GM12878 (cell line): Measurements from ENCODE around the gene CBLB. TPM values are rescaled to one million over a fixed set of nuclear protein-coding genes. Genes with fewer than 3 reads are reported as not detected.

ENCODE experiments used
- BCLAF1 ChIP-seq: fragments of 450-650 bp; IDR thresholded peaks from 2 replicates; pipeline ENCODE4 v1.6.1; 2017; ENCODE audit warnings: antibody characterized with exemption, mild to moderate bottlenecking, moderate library complexity
- CREM ChIP-seq: IDR thresholded peaks from 2 replicates; pipeline ENCODE4 v1.6.1; 2014; ENCODE audit warnings: antibody characterized with exemption, low read depth
- EP300 ChIP-seq, 2 experiments: fragments of 150-350 bp in 1 of 2; IDR thresholded peaks; 2 replicates each; pipeline ENCODE4 v1.6.1; 2011 to 2012; ENCODE audit warnings: low read depth in 2 of 2, low read length in 2 of 2, borderline replicate concordance in 1 of 2, improper control_type of control experiment in 1 of 2, inconsistent platforms in 1 of 2; ENCODE audit not compliant: control insufficient read depth in 1 of 2
- FOXM1 ChIP-seq: IDR thresholded peaks from 2 replicates; pipeline ENCODE4 v1.6.1; 2012; ENCODE audit warnings: low read depth, mild to moderate bottlenecking, inconsistent platforms, low read length, moderate library complexity
- HDGF ChIP-seq: fragments of 450-650 bp; IDR thresholded peaks from 2 replicates; pipeline ENCODE4 v1.6.1; 2016; ENCODE audit warnings: antibody characterized with exemption
- IKZF2 ChIP-seq, 2 experiments: fragments of 450-650 bp; IDR thresholded peaks; 2 replicates each; pipeline ENCODE4 v1.6.1; 2017; ENCODE audit warnings: mild to moderate bottlenecking in 2 of 2, moderate library complexity in 2 of 2
- KLF5 ChIP-seq: fragments of 450-650 bp; IDR thresholded peaks from 2 replicates; pipeline ENCODE4 v1.6.1; 2014; ENCODE audit warnings: mild to moderate bottlenecking; ENCODE audit not compliant: partially characterized antibody
- MEF2B ChIP-seq: fragments of 450-650 bp; IDR thresholded peaks from 2 replicates; pipeline ENCODE4 v1.6.1; 2018; ENCODE audit warnings: mild to moderate bottlenecking, moderate library complexity; ENCODE audit not compliant: partially characterized antibody, poor library complexity, severe bottlenecking
- RBBP5 ChIP-seq: fragments of 200-600 bp; sonication (generic); conservative IDR thresholded peaks from 2 replicates; pipeline ENCODE4 v1.6.1; 2016
- RCOR1 ChIP-seq: conservative IDR thresholded peaks from 2 replicates; pipeline ENCODE4 v1.6.1; 2012; ENCODE audit warnings: low read depth, low read length, improper control_type of control experiment
- RELA ChIP-seq: fragments of 450-650 bp; IDR thresholded peaks from 2 replicates; pipeline ENCODE4 v1.8.0; 2014; ENCODE audit warnings: borderline replicate concordance; ENCODE audit not compliant: partially characterized antibody
- SMAD1 ChIP-seq: fragments of 450-650 bp; IDR thresholded peaks from 2 replicates; pipeline ENCODE4 v1.6.1; 2018; ENCODE audit warnings: mild to moderate bottlenecking, low read depth; ENCODE audit not compliant: partially characterized antibody
- TARDBP ChIP-seq: IDR thresholded peaks from 2 replicates; pipeline ENCODE4 v1.6.1; 2016; ENCODE audit warnings: borderline replicate concordance
- TBL1XR1 ChIP-seq: IDR thresholded peaks from 2 replicates; pipeline ENCODE4 v1.6.1; 2012; ENCODE audit warnings: low read depth, low read length, improper control_type of control experiment
- TCF3 ChIP-seq: IDR thresholded peaks from 2 replicates; pipeline ENCODE4 v1.6.1; 2012; ENCODE audit warnings: low read depth, mild to moderate bottlenecking, low read length, borderline replicate concordance; ENCODE audit not compliant: insufficient read depth
- TCF7 ChIP-seq: IDR thresholded peaks from 2 replicates; pipeline ENCODE4 v1.6.1; 2014; ENCODE audit warnings: antibody characterized with exemption, borderline replicate concordance
- YY1 ChIP-seq: IDR thresholded peaks from 2 replicates; pipeline ENCODE4 v1.6.1; 2011; ENCODE audit warnings: low read depth, mild to moderate bottlenecking, low read length
- ZNF207 ChIP-seq: fragments of 450-650 bp; IDR thresholded peaks from 2 replicates; pipeline ENCODE4 v1.6.1; 2014; ENCODE audit warnings: antibody characterized with exemption, mild to moderate bottlenecking, borderline replicate concordance
- ZNF622 ChIP-seq: fragments of 450-650 bp; IDR thresholded peaks from 2 replicates; pipeline ENCODE4 v1.6.1; 2017; ENCODE audit warnings: mild to moderate bottlenecking, inconsistent platforms
- polyA plus RNA-seq, 11 experiments: library from polyadenylated mRNA; depleted of rRNA in 4 of 11; unstranded in 6 of 11; stranded (reverse) in 5 of 11; fragments of >200 nt; fragmentation: Nextera tagmentation in 4 of 11; fragmentation: Illumina TruSeq in 1 of 11; extraction: Ambion mirVana in 4 of 11; extraction: Trizol in 1 of 11; gene quantifications; 1 replicate in 1 of 11; 2 replicates in 10 of 11; pipeline versions ENCODE4 v1.2.1 to v1.2.3, GENCODE V29; 2011 to 2016; ENCODE audit warnings: inconsistent platforms in 2 of 11, missing spikeins in 2 of 11, low read depth in 1 of 11
- total RNA-seq, 4 experiments: library from RNA; depleted of rRNA in 3 of 4; stranded (reverse); fragments of >200 nt in 3 of 4; fragmentation: Illumina TruSeq in 1 of 4; extraction: Trizol in 1 of 4; gene quantifications; 2 replicates each; pipeline versions ENCODE4 v1.2.1 to v1.2.3, GENCODE V29; 2013 to 2021
- TF ChIP-seq, protein P1 (sequence below): fragments of 450-650 bp; IDR thresholded peaks from 2 replicates; pipeline ENCODE4 v1.6.1; 2017; ENCODE audit warnings: mild to moderate bottlenecking, low read depth, inconsistent platforms; ENCODE audit not compliant: poor library complexity, severe bottlenecking
- TF ChIP-seq, protein P2 (sequence below), 3 experiments: IDR thresholded peaks in 2 of 3; conservative IDR thresholded peaks in 1 of 3; 2 replicates each; pipeline ENCODE4 v1.5.1; 2011; ENCODE audit warnings: low read depth in 3 of 3, low read length in 3 of 3, mild to moderate bottlenecking in 3 of 3, control low read depth in 2 of 3, moderate library complexity in 2 of 3, inconsistent platforms in 1 of 3, mixed read lengths in 1 of 3; ENCODE audit not compliant: control insufficient read depth in 2 of 3, insufficient read depth in 1 of 3; ENCODE audit errors: extremely low read depth in 1 of 3
- TF ChIP-seq, protein P3 (sequence below): fragments of 450-650 bp; formaldehyde crosslinking; IDR thresholded peaks from 2 replicates; pipeline ENCODE4 v1.4.0; 2022; ENCODE audit warnings: mild to moderate bottlenecking, moderate library complexity

Gene CBLB
- total and polyA plus RNA-seq, 10 of the 15 experiments (the other 5 are each of a cell fraction or from before 2014, with no cell fraction given), result 17.2 to 107 (median 41.9) TPM

DNA sequence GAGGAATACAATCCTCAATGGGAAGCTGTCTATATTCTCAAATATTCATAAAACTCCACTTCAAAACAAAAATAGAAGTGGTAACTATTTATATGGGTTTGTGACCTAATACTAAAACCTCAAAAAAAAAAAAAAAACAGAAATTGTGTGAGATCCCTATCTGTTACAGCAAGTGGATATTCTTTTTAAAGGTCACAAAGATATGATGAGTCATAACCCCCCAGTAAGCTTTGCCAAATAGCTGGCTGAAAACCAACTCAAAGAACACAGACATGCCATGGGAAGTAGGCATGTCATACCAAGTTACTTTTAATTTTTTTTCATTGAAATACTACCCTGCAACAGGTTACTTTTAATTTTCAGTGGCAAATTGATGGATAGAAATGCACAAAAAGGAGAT, 62.5 kb downstream of the CBLB start (continued):
- TF ChIP-seq, protein P1, sequence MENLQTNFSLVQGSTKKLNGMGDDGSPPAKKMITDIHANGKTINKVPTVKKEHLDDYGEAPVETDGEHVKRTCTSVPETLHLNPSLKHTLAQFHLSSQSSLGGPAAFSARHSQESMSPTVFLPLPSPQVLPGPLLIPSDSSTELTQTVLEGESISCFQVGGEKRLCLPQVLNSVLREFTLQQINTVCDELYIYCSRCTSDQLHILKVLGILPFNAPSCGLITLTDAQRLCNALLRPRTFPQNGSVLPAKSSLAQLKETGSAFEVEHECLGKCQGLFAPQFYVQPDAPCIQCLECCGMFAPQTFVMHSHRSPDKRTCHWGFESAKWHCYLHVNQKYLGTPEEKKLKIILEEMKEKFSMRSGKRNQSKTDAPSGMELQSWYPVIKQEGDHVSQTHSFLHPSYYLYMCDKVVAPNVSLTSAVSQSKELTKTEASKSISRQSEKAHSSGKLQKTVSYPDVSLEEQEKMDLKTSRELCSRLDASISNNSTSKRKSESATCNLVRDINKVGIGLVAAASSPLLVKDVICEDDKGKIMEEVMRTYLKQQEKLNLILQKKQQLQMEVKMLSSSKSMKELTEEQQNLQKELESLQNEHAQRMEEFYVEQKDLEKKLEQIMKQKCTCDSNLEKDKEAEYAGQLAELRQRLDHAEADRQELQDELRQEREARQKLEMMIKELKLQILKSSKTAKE, result no peak
- no peak for TF ChIP-seq KLF5
- TF ChIP-seq, protein P2, sequence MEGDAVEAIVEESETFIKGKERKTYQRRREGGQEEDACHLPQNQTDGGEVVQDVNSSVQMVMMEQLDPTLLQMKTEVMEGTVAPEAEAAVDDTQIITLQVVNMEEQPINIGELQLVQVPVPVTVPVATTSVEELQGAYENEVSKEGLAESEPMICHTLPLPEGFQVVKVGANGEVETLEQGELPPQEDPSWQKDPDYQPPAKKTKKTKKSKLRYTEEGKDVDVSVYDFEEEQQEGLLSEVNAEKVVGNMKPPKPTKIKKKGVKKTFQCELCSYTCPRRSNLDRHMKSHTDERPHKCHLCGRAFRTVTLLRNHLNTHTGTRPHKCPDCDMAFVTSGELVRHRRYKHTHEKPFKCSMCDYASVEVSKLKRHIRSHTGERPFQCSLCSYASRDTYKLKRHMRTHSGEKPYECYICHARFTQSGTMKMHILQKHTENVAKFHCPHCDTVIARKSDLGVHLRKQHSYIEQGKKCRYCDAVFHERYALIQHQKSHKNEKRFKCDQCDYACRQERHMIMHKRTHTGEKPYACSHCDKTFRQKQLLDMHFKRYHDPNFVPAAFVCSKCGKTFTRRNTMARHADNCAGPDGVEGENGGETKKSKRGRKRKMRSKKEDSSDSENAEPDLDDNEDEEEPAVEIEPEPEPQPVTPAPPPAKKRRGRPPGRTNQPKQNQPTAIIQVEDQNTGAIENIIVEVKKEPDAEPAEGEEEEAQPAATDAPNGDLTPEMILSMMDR (IDR thresholded peaks at IDR 0.05 in 2 of 3, conservative IDR thresholded peaks at IDR 0.05 in 1 of 3; ENCODE audit: control insufficient read depth in 2 of 3, extremely low read depth in 1 of 3, insufficient read depth in 1 of 3, low read depth in 3 of 3, low read length in 3 of 3), result no peak
- no peak for TF ChIP-seq TCF7
- peak in 1 of 2 experiments; percentile 61; a peak in 1 of 4 replicates for TF ChIP-seq IKZF2 (IDR thresholded peaks at IDR 0.05)
- TF ChIP-seq TARDBP, result no peak
- TF ChIP-seq MEF2B, result peak; percentile 29
- TF ChIP-seq YY1, result no peak
- TF ChIP-seq RELA, result no peak
- TF ChIP-seq ZNF622, result no peak
- TF ChIP-seq RBBP5, result no peak
- no peak for TF ChIP-seq RCOR1
- TF ChIP-seq EP300 (IDR thresholded peaks at IDR 0.05; ENCODE audit: borderline replicate concordance in 1 of 2, control insufficient read depth in 1 of 2, low read depth in 2 of 2, low read length in 2 of 2), result peak in 1 of 2 experiments; percentile 39; a peak in 2 of 4 replicates
- no peak for TF ChIP-seq SMAD1
- no peak for TF ChIP-seq ZNF207
- no peak for TF ChIP-seq BCLAF1
- no peak for TF ChIP-seq HDGF
- TF ChIP-seq CREM, result no peak
- TF ChIP-seq TBL1XR1, result no peak
- TF ChIP-seq FOXM1, result no peak
- TF ChIP-seq TCF3, result no peak
- TF ChIP-seq, protein P3, sequence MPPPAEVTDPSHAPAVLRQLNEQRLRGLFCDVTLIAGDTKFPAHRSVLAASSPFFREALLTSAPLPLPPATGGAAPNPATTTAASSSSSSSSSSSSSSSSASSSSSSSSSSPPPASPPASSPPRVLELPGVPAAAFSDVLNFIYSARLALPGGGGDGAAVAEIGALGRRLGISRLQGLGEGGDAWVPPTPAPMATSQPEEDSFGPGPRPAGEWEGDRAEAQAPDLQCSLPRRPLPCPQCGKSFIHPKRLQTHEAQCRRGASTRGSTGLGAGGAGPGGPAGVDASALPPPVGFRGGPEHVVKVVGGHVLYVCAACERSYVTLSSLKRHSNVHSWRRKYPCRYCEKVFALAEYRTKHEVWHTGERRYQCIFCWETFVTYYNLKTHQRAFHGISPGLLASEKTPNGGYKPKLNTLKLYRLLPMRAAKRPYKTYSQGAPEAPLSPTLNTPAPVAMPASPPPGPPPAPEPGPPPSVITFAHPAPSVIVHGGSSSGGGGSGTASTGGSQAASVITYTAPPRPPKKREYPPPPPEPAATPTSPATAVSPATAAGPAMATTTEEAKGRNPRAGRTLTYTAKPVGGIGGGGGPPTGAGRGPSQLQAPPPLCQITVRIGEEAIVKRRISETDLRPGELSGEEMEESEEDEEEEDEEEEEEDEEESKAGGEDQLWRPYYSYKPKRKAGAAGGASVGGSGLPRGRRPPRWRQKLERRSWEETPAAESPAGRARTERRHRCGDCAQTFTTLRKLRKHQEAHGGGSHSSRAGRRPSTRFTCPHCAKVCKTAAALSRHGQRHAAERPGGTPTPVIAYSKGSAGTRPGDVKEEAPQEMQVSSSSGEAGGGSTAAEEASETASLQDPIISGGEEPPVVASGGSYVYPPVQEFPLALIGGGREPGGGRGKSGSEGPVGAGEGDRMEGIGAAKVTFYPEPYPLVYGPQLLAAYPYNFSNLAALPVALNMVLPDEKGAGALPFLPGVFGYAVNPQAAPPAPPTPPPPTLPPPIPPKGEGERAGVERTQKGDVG (CRISPR knock-in tag), result no peak
